HG03280 (cell line): ENCODE results near the gene CSRP3.

Experiments used
- ATAC-seq: cut with Tn5 transposase; IDR thresholded peaks from one replicate; pipeline ENCODE4 v1.9.1; 2021; ENCODE audit warnings: mild to moderate bottlenecking, moderate library complexity; ENCODE audit not compliant: unreplicated experiment

CSRP3 gene

DNA sequence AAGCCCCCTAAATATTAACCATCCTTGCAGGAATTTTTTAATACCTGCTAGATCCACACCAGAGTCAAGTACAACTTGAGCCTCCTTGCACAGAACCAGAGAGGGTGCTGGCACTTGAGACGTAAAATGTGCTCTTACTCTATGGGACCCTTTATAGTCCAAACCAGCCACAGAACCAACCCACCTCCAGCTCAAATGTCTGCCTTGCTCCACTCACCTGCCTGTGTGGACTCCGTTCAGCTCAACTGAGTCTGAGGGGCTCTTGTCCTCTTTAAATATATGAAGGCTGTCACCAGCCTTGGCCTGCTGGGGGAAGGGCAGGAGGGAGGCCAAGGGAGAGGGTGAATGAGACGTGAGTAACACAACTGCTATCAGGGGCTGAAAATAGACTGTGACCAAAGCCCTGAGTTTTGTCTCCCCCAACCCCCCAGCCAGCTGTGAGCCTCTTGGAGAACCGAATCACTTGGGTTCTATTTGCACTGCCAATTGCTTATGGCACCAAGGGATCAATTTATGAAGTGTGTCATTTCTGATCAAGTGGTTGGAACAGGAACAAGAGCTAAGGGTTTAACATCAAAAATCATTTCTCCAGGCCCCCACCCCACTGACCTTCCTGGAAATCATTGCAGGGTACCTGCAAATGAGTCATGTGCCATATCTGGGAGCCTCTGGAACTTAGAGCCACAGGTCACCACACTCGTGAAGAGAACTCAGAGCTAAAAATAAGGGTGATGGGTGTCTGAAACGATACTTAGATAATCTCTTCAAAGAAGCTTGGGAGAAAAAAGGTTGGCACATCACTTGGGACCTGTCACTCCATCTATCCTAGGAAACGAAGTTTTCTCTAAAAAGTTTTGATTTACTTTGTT lies at the start of gene CSRP3:
CSRP3 (minus strand) TSS at position 247 of the 869 bp plus-strand sequence. CDS start 9,535 bp downstream, outside the sequence.
- ATAC-seq = no peak

- no peak for ATAC-seq
Measured at GRCh38 chr11:19251577-19251976, 49.8 kb upstream of the CSRP3 start.

DNA sequence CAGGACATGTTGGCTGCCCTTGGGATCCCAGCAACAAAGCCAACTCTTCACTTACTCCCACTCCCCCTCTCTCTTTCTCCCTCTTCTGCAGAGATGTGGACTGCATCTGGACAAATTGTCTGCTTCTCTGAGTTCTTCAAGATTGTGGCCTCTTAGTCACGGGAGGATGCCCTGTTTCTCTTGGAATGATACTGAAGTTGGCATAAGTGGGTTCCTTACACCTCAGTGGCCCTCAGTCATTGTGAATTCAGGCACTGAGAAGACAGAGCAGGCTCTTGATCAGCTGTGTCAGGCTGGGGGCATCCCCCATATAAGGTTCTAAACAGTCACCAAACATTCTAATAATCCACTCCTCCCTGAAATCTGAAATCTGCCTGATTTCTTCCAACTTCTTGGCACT lies 45.0 kb upstream of the CSRP3 start:
- ATAC-seq = no peak

DNA sequence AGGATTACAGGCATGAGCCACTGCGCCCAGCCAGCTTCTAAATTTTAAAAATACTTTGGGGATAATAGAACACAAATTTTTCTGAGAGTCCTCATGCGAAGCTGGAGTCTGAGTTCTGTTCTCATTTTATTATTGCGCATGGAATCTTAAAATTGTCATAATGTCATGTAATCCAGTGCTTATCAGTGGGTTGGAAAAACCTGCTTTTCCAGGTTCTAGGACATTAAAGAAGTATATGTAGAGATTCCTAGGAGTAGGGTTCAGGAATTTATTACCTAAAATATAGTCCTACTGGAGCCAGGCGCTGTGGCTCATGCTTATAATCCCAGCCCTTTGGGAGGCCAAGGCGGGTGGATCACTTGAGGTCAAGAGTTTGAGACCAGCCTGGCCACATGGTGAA lies 43.6 kb upstream of the CSRP3 start:
- ATAC-seq = no peak

DNA sequence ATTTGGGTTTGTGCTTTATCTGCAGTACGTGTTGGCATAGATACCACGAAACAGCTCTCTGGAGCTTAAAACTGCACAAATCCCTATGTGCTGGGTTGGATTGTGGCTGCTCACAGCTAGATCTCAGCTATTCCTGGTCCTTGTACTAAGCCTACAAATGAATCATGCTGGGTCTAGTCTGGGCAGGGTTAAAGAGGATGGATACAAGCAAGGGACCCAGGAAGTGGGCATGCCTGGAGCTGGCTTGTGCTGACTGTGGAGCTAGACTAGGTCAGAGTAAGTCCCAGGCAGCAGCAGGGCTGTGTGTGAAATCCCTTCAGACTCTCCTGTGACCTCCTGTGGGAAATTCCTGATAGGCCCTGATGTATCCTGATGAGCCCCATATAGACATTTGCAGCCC lies 42.8 kb upstream of the CSRP3 start:
- ATAC-seq = no peak

DNA sequence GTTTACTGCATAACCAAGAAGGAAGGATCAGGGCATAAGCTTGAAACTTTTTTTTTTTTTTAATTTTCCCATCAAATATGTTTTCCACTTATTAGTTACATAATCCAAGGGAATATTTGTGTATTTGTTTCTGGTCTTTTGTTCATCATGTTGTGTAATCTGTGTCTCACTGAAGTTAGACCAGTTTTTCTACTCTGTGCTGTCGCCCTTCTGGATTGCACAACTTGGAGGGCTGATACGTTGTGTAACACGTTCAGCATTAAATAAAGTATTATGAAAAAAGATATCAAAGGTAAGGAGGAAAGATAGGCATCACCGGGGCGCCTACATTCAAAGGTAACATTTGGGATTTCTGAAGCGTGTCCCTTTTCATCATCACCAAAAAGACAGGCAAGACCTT lies 42.3 kb upstream of the CSRP3 start:
- ATAC-seq = no peak

- no peak for ATAC-seq
Measured at GRCh38 chr11:19243613-19244012, 41.8 kb upstream of the CSRP3 start.

DNA sequence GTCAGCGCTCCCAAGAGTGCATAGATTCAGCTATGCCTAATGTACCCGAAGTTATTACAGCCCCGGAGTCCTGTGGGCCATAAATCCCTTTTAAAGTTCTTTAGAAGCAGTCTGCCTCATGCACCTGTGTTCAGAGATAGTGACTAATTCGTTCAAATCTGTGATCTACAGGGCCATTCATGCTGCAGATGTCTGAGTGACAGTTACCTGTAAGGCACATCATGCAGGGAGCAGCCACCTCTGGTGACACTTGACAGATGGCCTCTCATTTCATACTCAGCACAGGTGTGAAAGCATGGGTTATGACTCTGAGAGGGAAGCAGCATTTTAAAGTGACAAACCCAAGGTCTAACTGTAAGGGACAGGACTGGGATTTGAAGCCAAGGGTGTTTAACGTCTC lies 41.4 kb upstream of the CSRP3 start:
- no peak for ATAC-seq

- no peak for ATAC-seq
Measured at GRCh38 chr11:19242179-19242932, 40.6 kb upstream of the CSRP3 start.

DNA sequence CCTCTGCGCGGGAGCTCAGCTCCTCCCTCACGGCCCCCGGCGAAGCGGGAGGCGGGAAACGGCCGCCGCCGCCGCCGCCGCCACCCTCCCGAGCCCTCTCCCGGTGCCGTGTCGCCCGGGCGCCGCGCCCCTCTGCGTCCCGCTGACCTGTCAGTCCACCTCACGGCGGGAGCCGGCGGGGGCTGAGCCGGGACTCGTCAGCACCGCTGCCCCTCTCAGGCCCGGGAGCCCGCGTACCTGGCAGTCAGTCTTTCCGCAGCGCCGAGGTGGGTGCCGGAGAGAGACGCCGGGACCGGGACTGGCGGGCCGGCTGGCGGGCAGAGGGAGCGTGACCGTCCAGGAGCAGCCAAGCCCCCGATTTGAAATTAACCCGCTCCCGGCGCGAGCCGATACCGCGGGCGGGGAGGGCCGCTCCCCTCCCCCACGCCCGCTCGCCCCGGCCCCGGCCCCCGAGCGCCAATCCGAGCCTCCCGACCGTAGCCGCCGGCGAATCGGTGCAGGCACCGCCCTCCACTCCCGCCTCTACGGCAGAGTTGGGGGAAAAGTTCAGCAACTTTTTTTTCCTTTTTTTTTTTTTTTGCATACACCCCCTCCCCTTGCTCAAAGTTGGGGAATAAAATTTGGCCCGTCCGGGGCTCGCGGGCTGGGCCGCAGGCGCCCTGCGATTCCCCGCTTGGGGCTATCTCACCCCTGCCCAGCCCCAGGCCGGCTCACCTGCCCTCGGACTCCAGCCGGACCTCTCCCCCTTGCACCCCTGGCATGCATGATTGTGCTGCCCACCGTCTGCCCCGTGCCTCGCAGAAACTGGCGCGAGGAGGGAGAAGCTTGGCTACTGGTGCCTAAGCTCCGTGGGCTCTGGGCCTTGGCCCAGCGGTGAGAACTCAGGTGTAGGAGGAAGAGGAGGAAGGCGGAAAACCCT lies 39.7 kb upstream of the CSRP3 start:
- ATAC-seq = peak; percentile 40

DNA sequence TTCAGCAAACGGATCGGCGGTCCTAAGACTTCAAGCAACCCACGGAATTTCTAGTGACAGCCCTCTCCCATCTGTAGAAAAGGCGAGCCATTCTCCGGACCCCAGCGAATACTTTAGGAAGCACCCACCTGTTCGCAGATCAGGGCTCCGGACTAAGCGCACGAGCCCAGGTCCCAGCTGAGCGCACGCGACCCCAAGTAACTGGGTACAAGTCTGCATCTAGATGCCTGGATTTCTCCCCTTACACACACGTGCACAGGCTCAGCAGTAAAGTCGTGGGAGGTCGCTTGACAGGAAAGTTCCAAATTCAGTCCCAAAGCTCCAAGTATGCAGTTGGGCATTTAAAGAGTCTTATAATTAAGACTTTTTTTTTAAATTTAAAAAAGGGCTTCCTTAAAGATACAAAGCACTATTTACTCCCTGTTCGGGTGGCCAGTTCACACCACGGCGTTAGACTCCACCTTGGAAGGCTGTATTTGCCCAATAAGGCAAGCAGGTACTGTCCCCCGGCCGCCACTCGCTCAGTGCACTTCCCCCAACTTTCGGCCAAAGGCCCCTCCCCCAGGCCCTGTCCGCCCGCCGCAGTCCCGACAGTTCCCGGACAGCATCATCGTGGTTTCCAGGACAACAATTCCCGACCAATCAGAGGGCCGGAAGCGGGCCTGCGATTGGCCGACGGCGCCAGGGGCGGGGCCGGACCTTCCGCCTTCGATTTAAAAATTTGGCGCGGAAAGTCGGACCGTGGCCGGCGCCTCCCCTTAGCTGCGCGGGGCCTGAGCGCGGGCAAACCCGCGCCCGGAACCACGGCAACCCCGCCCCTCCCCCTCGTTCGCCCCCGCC lies 38.9 kb upstream of the CSRP3 start, which contains the start of gene E2F8:
E2F8 (minus strand) TSS at position 526 of the 840 bp plus-strand sequence. CDS start 824 bp downstream, outside the sequence.
- ATAC-seq = peak; percentile 89

- no peak for ATAC-seq
Measured at GRCh38 chr11:19239039-19239438, 37.3 kb upstream of the CSRP3 start.

DNA sequence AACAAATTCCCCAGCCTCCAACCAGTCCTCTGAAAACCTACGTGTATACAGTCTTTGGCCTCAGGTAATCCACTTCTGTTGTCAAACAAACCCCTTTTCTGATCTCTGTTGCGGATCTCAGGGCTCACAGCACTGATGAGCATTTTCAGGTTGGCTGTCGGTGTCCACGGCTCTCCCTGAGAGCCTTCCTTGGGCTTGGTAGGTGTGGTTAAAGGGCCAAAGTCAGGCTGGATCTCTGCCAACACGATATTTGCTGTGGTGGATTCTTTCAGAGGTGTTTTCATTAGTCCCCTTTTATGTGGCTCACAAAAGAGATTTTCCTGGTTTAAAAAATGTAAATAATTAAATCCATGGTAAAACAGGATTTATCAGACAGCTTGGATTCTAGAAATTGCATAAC lies 36.0 kb upstream of the CSRP3 start:
- no peak for ATAC-seq

GRCh38 chr11:19237381-19237780 lies 35.6 kb upstream of the CSRP3 start:
- no peak for ATAC-seq

DNA sequence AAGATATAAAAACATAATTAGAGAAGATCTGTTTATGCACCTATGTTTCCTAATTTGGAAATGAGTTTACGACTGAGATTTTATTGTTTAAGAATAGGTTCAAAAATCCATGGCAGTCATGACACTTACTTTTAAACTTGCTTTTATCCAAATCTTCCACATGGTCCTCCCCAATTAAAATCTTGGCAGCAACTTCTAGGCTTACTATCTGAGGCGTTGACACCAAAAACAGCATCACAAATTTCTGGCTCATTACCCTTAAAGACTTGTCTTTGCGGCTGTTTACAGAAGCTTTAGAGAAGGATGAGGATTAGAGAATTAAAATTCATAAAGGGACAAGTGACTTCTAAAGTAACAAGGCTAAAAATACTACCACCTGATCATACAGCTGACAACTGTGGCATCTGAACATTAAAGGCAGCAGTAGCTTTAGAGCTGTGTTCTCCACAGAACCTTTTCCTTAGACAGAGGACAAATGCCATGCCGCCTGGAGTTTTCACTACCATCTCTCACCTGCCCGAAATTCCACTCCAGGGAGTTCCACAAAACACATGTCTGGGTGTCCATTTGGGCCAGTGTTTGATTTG lies 32.5 kb upstream of the CSRP3 start:
- no peak for ATAC-seq

GRCh38 chr11:19232910-19233503 lies 31.2 kb upstream of the CSRP3 start:
- no peak for ATAC-seq

DNA sequence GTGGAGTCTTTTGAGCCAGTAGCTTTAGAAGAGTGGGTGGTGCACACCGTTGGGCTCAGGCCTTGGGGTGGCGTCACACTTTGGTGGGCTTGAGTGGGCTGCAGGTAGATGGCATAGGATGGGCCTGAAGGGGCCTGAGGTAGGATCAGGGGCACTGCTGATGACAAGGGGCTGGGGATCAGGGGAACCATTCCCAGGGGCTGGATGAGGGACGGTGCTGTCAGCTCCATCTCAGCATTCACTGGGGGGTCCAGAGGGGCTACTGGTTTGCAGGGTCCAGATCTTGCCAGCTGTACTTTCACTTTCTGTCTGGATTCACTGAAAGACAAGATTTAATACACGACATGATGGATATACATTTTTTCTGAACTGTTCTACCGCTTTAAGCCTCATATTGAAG lies 27.9 kb upstream of the CSRP3 start:
- no peak for ATAC-seq

GRCh38 chr11:19228968-19229367 lies 27.2 kb upstream of the CSRP3 start:
- no peak for ATAC-seq
